ENCODE results near the gene SLAIN1. TPM values are rescaled to one million over a fixed set of nuclear protein-coding genes. Genes with fewer than 3 reads are reported as not detected.

SLAIN1 gene
- polyA plus RNA-seq, 3 donors: 17.7 to 20.3 (median 19.5) TPM

DNA sequence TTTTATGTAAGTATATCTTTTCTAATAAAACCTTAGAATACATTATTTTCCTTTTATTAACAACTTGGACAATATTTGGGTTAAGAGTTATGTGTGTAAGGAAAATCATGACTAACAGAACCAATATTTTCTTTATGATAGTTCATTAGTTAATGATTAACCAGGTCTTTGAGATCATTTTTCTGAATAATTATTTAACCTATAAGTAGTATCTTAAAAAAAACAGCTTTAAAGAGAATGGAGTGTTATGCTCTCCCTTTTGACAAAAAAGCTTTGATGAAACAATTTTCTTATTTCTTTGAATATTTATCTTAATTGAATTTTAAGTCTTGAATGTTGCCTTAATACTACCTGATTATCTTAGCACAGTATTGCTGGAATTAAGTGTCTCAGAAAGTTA, 3.8 kb downstream of the SLAIN1 start:
- DNase-seq: no peak

DNA sequence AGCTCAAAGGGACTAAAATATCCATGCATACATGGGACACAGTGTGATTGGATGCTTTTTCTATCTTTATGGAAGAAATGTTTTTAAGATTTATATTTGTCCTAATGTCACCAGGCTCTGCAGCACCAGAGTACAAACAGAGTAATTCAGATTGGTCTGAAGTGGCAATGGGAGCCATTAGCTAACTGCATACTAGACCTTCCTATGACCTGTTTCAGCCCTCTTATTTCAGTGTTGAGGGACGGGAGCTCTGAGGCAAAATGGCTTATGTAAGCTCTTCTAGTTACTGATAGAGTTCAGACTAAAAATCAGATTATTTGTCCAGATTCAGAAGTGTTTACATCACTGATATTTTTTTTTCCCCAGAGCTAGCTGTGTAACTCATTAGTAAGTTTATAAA, 4.9 kb downstream of the SLAIN1 start:
- DNase-seq: no peak

DNA sequence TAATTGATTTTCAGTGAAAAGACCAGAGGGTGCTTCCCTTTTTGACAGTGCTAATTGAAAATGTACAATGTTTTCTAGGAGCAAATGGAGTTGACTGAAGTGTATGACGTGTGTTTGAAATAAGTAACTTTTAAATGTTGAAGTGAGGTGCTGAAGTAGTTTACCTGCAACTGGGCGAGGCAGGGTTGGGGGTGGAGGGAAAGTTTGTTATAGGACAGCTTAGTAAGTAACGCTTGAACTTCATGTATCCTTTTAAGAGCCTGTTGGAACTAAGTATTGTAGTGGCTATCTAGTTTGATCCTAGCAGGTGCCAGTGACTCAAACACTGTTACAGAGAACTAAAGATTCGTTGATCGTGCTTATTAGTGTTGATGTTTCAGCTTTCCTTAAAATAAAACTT, 5.9 kb downstream of the SLAIN1 start:
- no peak for DNase-seq

DNA sequence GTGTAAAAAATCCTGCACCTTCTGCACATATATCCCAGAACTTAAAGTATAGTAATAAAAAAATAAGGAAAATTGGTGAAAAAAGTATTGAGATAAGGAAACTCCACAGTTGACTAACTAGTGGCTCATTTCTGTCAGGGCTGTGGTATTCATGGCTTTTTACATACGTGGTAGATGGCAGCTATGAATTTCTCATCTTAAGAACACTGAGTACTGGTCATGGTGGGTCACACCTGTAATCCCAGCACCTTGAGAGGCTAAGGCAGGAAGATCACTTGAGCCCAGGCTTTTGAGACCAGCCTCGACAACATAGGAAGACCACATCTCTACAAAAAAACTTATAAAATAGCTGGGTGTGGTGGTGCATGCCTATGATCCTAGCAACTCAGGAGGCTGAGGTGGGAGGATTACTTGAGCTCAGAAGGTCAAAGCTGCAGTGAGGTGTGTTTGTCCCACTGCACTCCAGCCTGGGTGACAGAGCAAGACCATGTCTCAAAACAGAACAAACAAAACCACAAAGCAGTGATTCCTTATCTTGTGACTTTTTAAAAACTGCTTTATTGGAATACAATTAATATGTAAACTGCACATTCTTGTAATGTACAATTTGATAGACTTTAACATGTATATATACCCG, 16.8 kb downstream of the SLAIN1 start:
- DNase-seq: no peak

DNA sequence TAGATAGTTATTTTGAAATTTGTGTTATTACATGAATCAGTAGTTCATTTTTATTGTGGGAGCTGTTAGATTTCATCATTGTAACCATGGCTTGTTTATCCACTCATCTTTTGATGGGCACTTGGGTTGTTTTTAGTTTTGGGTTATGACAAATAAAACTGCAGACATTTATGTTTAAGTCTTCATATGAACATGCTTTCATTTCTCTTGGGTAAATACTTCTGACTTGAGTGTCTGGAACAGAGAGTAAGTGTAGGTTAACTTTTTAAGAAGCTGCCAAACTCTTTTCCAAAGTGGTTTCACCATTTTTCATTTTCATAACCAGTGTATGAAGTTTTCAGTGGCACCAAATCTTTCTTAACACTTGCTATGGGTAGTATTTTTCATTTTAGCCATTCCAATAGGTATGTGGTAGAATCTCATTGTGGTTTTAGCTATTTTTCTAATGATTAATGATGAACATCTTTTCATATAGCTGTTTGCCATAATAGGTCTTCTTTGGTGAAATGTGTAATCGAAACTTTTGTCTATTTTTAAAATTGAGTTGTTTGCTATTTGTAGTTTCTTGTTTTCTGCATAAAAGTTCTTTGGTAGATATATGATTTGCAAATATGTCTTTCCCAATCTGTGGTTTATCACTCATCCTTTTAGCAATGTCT, 17.9 kb downstream of the SLAIN1 start:
- DNase-seq: no peak

DNA sequence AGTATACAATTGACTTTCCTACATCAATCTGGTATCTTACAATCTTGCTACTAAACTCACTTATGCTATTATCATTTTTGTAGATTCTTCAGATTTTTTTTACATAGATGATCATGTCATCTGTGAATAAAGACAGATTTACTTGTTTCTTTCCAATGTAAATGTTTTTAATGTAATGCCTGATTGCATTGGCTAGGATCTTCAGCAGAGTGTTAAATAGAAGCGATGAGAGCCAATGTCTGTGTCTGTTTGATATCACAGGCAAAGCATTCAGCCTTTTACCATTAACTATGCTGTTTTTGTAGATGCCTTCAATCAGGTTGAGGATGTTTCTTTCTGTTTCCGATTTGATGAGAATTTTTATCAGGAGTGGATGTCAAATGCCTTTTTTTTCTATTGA, 19.2 kb downstream of the SLAIN1 start:
- DNase-seq: no peak

DNA sequence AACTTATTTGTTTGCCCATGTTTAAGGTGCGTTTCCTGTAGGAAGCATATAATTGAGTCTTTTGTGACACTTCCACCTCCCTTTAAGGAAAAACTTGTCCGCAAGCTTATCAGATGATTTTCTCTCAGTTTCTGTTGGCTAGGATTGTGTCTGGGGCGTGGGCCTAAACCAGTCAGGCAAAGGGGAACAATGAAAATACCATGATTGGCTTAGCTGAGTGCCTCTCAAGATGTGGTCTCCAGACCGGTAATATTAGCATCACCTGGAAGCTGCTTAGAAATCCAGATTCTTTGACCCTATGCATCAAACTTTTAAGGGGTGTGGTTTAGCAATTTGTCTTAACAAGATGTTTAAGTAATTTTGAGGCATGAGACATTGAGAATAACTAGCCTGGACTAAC, 20.0 kb downstream of the SLAIN1 start:
- no peak for DNase-seq

DNA sequence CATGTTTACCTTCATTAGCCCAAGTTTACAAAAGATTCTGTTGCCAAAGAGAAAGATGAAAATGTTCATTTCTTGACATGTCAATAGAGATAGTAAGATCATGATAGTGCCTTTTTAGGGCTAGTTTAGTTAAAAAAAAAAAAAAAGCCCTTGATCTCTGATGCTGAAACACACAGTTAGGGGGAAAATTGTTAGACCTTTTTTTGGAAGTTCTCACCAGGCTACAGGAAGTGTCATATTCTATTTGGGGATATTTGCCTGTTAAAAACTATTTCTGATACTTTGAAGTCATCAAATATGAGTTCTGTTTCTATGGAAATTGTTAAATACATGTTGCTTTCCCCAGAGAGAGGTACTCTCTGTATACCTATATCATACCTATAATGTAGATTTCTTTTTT, 21.6 kb downstream of the SLAIN1 start:
- no peak for DNase-seq

DNA sequence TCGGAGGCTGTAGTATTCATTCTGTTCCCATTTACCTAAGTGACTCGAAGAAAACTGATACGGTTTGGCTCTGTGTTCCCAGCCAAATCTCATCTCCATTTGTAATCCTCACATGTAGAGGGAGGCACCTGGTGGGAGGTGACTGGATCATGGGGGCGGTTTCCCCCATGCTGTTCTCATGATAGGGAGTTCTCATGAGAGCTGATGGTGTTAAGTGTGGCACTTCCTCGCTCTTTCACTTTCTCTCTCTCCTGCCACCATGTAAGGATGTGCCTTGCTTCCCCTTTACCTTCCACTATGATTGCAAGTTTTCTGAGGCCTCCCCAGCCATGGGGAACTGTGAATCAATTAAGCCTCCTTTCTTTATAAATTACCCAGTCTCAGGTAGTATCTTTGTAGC, 23.5 kb downstream of the SLAIN1 start:
- DNase-seq: no peak

DNA sequence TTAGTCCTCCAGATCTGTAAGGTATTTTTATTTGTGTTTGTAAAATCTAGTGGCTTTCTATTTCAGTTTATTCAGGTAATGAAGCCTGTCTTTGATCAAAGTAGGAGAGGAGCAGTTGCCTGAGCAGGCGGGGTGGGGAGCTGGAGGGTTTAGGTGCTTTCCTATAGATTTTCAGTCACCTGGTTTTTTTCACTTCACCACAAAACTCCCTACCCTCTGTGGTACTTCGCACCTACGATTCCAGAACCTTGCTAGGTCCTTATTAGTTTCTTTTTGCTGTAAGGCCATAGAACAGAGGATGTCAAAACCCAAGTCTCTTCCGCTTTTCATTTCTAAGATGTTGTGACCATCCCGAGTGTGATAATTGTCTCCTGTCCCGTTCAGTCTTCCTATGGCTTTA, 26.6 kb downstream of the SLAIN1 start:
- no peak for DNase-seq

DNA sequence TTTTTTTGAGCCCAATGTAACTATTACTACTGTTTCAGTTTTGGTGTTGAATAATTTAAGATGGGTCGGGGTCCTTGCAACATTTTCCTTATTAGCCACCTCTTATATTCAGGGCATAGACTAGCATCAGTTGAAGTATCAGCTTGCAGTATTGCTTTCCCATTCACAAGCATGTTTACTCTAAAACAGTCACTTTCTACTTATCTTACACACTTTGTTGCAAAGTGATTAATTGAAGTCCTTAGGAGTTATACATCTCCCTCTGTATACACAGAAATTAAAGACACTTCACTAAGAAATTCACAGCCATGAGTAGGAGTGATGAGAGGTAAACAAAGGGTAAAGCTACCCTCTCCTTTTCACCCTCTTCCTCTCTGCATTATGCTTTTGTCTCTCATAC, 27.6 kb downstream of the SLAIN1 start:
- DNase-seq: peak; percentile 22

DNA sequence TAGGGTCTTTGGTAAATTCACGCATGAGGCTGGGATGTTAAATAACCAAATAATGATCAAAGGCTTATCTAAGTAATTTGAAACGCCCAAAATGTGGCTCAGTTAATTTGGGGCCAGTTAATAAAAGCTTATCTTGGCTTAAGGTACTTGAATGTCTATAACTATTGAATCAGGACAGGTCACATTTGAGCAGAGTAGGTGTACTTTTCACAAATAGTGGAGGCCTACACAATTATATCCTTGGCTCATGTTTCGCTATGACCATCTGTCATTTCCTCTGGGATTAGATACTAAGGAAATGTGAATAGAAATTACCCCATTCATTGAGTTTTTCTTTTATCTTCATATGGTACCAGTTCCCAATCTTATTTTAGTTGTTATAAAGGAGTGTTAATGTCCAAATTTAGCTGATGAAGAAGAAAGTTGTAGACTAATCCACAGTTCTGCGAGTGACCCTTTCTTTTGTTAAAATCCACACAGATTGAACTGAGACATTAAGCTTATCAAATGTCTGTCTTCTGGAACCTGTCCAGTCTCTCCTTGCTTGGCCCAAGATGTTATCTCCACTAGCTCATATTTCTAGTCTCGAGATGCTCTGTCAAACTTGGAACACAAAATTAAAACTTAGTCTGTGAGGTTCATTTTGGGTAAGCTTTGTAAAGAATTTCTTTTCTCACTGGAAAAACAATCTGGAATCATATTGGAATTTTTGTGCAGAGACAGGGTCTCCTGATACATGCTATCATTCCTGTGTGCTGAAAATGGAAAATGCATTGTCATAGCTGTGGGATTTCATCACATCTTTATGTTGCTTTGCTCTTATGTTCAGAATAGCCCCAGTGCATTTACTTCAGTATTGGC, 31.0 kb downstream of the SLAIN1 start:
- DNase-seq: no peak

DNA sequence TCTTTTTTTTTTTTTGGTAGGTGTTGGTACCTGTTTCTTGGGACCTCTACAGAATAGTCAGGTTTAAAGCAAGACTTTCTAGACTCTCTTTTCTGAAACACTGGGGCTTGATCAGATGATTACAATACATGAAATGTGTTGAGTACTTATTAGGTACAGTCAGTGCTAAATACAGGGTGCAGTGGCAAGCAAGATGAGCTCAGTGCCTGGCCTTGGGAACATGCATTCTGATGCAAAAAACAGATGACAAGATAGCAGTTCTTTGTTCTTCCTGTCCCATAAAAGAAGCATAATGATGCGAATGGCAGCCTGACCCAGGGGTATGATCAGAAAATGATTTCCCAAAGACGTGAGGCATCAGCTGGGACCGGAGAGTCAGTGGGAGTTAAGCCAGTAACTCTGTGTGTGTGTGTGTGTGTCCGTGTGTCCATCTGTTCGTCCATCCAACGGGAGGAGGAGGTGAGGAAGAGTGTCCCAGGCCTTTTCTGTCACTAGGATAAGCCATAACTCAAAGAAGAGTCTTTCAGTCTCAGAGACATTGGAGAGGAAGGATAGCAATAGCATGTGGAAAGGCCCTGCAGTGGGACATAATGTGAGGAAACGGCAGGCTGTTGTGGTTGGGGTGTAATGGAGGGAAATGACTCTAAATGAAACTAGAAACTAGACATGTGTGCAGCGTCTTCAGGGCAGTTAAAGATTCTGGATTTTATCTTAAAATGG, 32.2 kb downstream of the SLAIN1 start:
- DNase-seq: no peak

DNA sequence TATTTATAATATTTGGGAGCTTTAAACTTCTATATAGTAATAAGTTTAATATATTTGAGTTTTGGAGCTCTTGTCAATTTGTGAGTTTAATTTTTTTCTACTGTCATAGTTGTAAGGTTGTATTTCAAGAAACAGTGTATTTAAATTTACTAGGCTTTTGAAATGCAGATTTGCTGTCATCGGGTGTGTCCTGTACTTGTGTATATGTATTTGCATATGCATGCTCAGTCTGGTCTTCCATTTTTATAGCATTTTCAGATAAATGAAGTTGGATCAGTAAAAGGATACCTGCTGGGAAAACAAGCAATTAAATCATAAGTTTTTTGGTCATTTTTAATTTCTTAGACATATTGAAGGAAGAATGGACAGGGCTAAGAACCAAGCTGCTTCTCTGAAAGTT, 33.1 kb downstream of the SLAIN1 start:
- DNase-seq: no peak

DNA sequence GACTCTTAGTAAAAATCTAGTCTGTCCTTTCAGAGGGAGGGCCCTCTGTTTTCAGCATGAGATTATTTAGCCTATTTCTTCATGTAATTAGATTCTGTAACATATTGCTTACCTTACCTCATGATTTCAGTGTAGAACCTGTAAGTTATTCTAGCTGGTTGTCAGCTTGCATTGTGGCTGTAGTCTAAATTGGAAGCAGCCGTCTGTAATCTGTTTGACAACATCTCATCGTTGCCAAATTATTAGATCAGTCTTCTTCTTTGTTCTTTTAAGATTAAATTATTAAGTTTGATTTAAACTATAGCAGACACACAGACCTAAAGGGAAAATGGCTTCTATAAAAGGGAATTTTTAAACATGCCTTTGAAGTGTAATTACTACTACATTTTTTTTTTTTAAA, 34.8 kb downstream of the SLAIN1 start:
- DNase-seq: no peak

DNA sequence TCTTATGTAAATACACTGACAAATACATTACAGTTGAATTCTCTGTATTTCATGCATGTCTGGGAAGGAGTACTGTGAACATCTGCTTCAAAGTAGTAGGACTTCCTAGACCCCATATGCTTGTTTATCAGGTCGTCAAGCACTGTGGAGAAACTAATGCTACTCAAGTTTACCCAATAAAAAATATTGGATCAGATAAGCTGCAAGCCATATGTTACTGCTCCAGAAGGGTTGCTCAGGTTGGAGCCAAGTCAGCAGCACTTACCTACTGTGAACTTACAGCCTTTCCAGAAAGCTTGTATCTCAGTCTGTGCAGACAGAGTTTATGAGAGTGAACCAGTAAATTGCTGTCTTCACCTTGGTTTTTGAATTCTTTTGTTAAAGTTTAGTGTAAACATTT, 36.2 kb downstream of the SLAIN1 start:
- DNase-seq: no peak

DNA sequence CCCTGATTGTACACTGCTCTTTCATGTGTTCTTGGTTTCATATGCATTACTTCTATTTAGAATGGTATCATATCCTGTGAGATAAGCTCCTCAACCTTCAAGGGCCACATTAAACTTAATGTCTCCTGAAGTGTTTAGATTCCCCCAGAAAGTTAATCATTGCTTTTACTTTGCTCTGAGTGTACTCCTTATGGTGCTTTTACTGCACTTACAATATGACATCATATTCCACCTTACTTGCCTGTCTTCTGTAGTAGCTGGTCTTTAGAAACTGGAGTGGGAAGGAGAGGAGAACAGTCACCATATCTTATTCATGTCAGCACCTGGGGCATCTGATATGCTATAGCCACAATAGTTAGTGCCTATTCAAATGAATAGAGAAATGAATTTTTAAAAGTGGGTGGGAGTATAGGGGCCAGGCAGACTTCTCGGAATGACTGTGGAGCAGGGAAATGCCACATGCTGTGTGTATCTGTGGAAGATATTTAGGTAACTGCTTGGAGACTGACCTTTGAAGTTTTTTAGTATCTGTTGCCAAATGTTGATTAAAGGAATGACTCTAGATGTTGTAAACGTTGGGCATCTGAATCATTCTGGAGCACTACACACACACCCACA, 40.2 kb downstream of the SLAIN1 start:
- DNase-seq: no peak

DNA sequence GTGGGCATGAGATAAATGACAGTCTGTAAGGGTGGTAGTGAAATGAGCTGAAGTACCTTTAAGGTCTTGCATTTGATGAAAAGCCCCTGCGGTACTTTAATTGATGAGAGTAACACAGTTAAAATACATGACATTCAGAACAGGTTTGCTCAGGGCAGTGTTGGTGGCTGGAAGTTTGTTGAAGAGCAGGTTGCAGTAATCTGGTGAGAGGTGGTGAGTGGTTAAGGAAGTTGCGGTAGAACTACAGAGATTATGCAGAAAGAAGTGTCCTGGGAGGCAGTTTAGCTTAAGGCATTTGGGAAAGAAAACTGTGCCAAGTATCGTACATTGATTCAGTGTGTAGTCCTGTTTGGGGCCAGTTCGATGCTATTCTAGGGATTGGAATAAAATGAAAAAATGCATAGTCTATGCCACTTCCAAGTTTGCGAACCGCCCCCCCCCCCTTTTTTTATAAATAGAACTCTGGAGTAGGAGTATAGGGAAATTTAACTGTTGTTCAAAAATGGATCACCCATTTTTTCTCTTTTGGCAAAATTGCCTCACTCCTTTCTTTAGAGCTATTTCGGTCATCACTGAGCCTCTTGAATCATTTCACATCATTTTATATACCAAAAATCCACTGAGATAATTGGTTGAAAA, 42.7 kb downstream of the SLAIN1 start:
- no peak for DNase-seq

DNA sequence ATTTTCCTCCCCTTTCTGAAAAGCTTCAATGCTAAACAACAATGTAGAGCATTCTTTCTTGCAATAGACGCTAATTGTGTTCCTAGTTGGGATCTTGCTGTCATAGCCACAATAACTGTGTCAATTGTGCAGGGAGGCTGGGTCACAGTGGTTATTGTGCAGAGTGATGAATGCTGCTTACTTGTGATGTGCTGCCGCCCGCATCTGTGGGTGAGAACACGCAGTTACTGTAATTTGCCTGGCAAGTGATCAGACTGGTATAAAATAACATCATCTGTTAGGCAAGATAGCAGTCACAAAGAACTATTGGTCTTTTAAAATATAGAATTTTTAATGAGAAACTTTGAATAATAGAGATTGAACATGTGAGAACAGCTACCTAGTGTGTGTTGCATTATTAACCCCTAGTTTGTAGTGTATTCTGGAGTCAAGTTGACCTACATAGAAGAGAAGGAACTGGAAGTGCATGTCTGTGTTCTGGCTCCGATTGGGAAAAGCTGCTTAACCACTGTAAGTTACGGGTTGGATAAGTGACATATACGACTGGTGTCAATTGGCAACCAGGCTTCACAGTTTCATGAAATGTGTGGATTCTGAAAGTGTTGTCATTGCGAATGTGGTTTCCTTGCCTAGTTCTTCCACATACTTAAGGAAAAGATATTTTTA, 43.6 kb downstream of the SLAIN1 start:
- no peak for DNase-seq

DNA sequence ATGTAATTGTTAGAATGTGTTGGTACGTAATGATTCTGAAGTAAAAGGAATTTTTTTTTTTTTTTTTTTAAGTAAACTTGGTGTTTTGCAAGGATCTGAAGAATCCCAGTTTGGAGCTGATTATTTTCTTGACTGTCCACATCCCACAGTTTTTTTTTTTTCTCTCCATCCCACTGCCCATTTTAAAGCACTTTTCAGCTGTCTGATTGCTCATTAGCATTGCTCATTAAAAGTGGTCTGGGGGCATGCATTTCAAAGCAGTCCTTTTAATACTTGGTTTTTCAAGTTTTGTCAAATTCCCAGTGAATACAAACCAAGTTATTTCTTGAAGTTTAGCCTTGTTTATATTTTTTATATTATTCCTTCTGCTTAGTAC, 44.1 kb downstream of the SLAIN1 start:
- DNase-seq: no peak

DNA sequence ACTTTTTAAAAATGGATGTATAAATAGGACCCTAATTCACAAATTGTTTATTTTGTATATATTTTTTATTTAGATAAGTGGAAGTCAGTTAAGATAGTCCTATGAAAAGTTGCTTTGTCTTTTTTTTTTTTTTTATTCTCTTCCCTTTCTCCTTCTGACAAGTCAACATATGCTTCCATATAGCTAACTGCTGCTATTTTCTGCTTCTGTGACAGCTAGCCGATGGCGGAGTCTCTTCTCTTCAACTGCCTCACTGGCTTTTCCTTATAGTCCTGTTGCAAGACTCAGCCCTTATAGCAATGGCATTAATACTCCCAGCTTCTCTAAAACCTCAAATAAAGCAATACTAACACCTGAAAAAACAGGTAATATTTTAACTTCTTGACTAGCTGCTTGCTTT, 45.3 kb downstream of the SLAIN1 start:
- DNase-seq: no peak

All from renal pelvis (tissue), 4 donors.